Measurements from ENCODE around the gene ARHGEF28. TPM values are rescaled to one million over a fixed set of nuclear protein-coding genes. Genes with fewer than 3 reads are reported as not detected.

ARHGEF28 gene
- total and polyA plus RNA-seq, 9 of the 15 experiments (the other 6 are each of a cell fraction or from before 2014, with no cell fraction given) = 0.27 TPM; not detected in 8

DNA sequence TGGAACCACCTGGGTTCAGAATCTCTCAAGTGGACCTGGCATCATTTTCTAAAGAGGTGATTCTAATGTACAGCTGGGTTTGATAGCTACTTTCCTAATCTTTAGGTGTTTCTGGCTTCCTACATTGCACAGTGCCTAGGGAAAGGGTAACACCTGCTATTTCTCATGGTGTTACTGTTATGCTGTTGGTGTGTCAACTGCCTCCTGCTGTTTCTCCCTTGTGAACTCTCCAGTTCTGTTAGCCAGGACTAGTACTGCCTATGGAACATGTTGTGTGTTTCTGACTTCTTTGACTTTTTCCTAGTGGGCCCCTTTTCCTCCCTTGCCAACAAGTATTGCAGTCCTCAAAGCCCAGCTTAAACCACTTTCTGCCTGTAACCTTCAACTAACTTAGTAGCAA, 5.5 kb downstream of the ARHGEF28 start:
- no peak for DNase-seq (ENCODE audit: extremely low read depth in 1 of 4, low spot score in 3 of 4)
- Histone ChIP-seq H4K20me1 (replicated peaks; ENCODE audit: control insufficient read depth, insufficient read depth, low read length) (no peaks in the 10 kb centered on the region), H3K4me1 (replicated peaks in 1 of 2; ENCODE audit: control insufficient read depth in 2 of 2, insufficient read depth in 2 of 2, low read length in 2 of 2) (peaks cover 0 to under 1% of the 10 kb centered on the region in 2 experiments; a peak in 1 of 5 replicates), H3K27me3 (ENCODE audit: control insufficient read depth in 2 of 2, insufficient read depth in 2 of 2, low read length in 2 of 2) (peaks cover 3 to 14% of the 10 kb centered on the region in 2 experiments; a peak in 4 of 5 replicates), H3K36me3 (ENCODE audit: control insufficient read depth, insufficient read depth, low read length) (no peaks in the 10 kb centered on the region), H2AFZ (ENCODE audit: low read depth, low read length) (no peak overlapping the region), H3K4me2 (ENCODE audit: insufficient read depth, low read length) (no peak overlapping the region), H3K79me2 (ENCODE audit: control insufficient read depth, insufficient read depth, low read length) (no peaks in the 10 kb centered on the region), H3K9me3 (replicated peaks; ENCODE audit: control insufficient read depth, insufficient read depth, low read depth, low read length) (no peaks in the 10 kb centered on the region), H3K9ac (ENCODE audit: insufficient read depth in 1 of 2, low read depth in 2 of 2, low read length in 2 of 2) (no peak overlapping the region), H3K27ac (ENCODE audit: extremely low read depth, low read depth, low read length) (no peak overlapping the region), H3K9me1 (ENCODE audit: control insufficient read depth, insufficient read depth, low read length) (no peaks in the 10 kb centered on the region), H3K4me3 (no peak overlapping the region)
- in situ Hi-C loops (cut with MboI) = no loop called here
- ChIA-PET CTCF (ENCODE audit: low intra/inter-chr PET ratio) (no interaction called here), POLR2A (no interaction called here)
- BruUV-seq (replicated peaks) = no TSS peak
- no peak for FAIRE-seq
- ATAC-seq = no peak
- intact Hi-C loops (cut with micrococcal nuclease) = no loop called here
- TF ChIP-seq SNIP1 (IDR thresholded peaks at IDR 0.05; ENCODE audit: low read depth) = no peak
- TF ChIP-seq TCF7 (IDR thresholded peaks at IDR 0.05; ENCODE audit: borderline replicate concordance) = no peak
- no peak for TF ChIP-seq TBP (optimal IDR thresholded peaks at IDR 0.05; ENCODE audit: low read depth, low read length)
- TF ChIP-seq POLR2G (IDR thresholded peaks at IDR 0.05; ENCODE audit: low read depth, low read length) = no peak
- TF ChIP-seq L3MBTL2 (IDR thresholded peaks at IDR 0.05) = no peak
- TF ChIP-seq, protein P1, sequence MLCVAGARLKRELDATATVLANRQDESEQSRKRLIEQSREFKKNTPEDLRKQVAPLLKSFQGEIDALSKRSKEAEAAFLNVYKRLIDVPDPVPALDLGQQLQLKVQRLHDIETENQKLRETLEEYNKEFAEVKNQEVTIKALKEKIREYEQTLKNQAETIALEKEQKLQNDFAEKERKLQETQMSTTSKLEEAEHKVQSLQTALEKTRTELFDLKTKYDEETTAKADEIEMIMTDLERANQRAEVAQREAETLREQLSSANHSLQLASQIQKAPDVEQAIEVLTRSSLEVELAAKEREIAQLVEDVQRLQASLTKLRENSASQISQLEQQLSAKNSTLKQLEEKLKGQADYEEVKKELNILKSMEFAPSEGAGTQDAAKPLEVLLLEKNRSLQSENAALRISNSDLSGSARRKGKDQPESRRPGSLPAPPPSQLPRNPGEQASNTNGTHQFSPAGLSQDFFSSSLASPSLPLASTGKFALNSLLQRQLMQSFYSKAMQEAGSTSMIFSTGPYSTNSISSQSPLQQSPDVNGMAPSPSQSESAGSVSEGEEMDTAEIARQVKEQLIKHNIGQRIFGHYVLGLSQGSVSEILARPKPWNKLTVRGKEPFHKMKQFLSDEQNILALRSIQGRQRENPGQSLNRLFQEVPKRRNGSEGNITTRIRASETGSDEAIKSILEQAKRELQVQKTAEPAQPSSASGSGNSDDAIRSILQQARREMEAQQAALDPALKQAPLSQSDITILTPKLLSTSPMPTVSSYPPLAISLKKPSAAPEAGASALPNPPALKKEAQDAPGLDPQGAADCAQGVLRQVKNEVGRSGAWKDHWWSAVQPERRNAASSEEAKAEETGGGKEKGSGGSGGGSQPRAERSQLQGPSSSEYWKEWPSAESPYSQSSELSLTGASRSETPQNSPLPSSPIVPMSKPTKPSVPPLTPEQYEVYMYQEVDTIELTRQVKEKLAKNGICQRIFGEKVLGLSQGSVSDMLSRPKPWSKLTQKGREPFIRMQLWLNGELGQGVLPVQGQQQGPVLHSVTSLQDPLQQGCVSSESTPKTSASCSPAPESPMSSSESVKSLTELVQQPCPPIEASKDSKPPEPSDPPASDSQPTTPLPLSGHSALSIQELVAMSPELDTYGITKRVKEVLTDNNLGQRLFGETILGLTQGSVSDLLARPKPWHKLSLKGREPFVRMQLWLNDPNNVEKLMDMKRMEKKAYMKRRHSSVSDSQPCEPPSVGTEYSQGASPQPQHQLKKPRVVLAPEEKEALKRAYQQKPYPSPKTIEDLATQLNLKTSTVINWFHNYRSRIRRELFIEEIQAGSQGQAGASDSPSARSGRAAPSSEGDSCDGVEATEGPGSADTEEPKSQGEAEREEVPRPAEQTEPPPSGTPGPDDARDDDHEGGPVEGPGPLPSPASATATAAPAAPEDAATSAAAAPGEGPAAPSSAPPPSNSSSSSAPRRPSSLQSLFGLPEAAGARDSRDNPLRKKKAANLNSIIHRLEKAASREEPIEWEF (CRISPR knock-in tag; IDR thresholded peaks at IDR 0.05) = no peak
- TF ChIP-seq HMGN3 (IDR thresholded peaks at IDR 0.05; ENCODE audit: borderline replicate concordance, extremely low read depth, insufficient read length, low read depth, low read length) = no peak
- TF ChIP-seq FOXM1 (IDR thresholded peaks at IDR 0.05; ENCODE audit: low read depth) = no peak
- TF ChIP-seq FOXM1 (CRISPR knock-in tag; IDR thresholded peaks at IDR 0.05; ENCODE audit: low read depth) = no peak
- no peak for TF ChIP-seq OTX1 (CRISPR knock-in tag; IDR thresholded peaks at IDR 0.05)
- no peak for TF ChIP-seq CREBBP (IDR thresholded peaks at IDR 0.05; ENCODE audit: low read depth, low read length)
- TF ChIP-seq ZNF140 (CRISPR knock-in tag; IDR thresholded peaks at IDR 0.05) = no peak
